IMR-90 (cell line): ENCODE measurements around the gene MICAL2. TPM values are rescaled to one million over a fixed set of nuclear protein-coding genes. Genes with fewer than 3 reads are reported as not detected.

Source experiments
- ATAC-seq: fragments of 200-7000 bp; cut with Tn5 transposase; 2 replicates; pipeline ENCODE4 v1.9.1; 2020; ENCODE audit warnings: low read depth, mild to moderate bottlenecking, moderate library complexity
- BruUV-seq: library from RNA; stranded (reverse); fragments of 400-500 nt; replicated peaks from 2 replicates; lab custom pipeline; 2021; lab: Mats Ljungman, UMichigan
- CTCF ChIA-PET: fragments of 300-600 bp; formaldehyde crosslinking; extraction: SDS; loops from one replicate; lab custom pipeline; 2021; ENCODE audit warnings: antibody characterized with exemption; lab: Yijun Ruan, JAX
- POLR2A ChIA-PET: fragments of 300-600 bp; sonication (Branson Sonifier 250); formaldehyde crosslinking; loops from one replicate; lab custom pipeline; 2022; ENCODE audit warnings: antibody characterized with exemption; ENCODE audit not compliant: unreplicated experiment; lab: Charles Lee
- DNase-seq: peaks from one replicate; pipeline ENCODE4 v3.0.0; 2013
- H2AFZ ChIP-seq: replicated peaks from 2 replicates; pipeline ENCODE3; 2013; ENCODE audit warnings: low read length, mild to moderate bottlenecking; ENCODE audit not compliant: poor library complexity
- H2AK5ac ChIP-seq: 2 replicates; pipeline ENCODE4 v1.6.1; 2013; ENCODE audit warnings: low read depth, low read length, inconsistent platforms
- H2AK9ac ChIP-seq: replicated peaks from 2 replicates; pipeline ENCODE3; 2013; ENCODE audit warnings: mild to moderate bottlenecking, low read depth, low read length, moderate library complexity; ENCODE audit not compliant: poor library complexity
- H2BK120ac ChIP-seq: 2 replicates; pipeline ENCODE4 v1.6.1; 2013; ENCODE audit warnings: low read depth, low read length, inconsistent platforms
- H2BK15ac ChIP-seq: 3 replicates; pipeline ENCODE4 v1.6.1; 2013; ENCODE audit warnings: low read depth, low read length, inconsistent platforms
- H2BK20ac ChIP-seq: 2 replicates; pipeline ENCODE4 v1.6.1; 2013; ENCODE audit warnings: low read depth, mild to moderate bottlenecking, inconsistent platforms, low read length, moderate library complexity
- H2BK5ac ChIP-seq: 2 replicates; pipeline ENCODE4 v1.6.1; 2013; ENCODE audit warnings: mild to moderate bottlenecking, low read depth, low read length, inconsistent platforms; ENCODE audit not compliant: poor library complexity, severe bottlenecking
- H3K14ac ChIP-seq: replicated peaks from 2 replicates; pipeline ENCODE4 v1.6.1; 2013; ENCODE audit warnings: low read depth, low read length, inconsistent platforms
- H3K18ac ChIP-seq: 2 replicates; pipeline ENCODE4 v1.6.1; 2013; ENCODE audit warnings: low read depth, low read length, control low read depth
- H3K23ac ChIP-seq: 2 replicates; pipeline ENCODE4 v1.6.1; 2013; ENCODE audit warnings: low read depth, low read length, inconsistent platforms
- H3K27ac ChIP-seq: 2 replicates; pipeline ENCODE4 v1.5.1; 2013; ENCODE audit warnings: mild to moderate bottlenecking, control low read depth, low read length; ENCODE audit not compliant: insufficient read depth
- H3K27me3 ChIP-seq: 2 replicates; pipeline ENCODE4 v1.6.1; 2013; ENCODE audit warnings: low read length; ENCODE audit not compliant: control insufficient read depth, insufficient read depth
- H3K36me3 ChIP-seq: 2 replicates; pipeline ENCODE4 v1.6.1; 2013; ENCODE audit warnings: low read length, mixed read lengths; ENCODE audit not compliant: control insufficient read depth, insufficient read depth
- H3K4ac ChIP-seq: 2 replicates; pipeline ENCODE4 v1.6.1; 2013; ENCODE audit warnings: low read depth, low read length, inconsistent platforms
- H3K4me1 ChIP-seq: 2 replicates; pipeline ENCODE4 v1.6.1; 2013; ENCODE audit warnings: low read length, mixed read lengths; ENCODE audit not compliant: control insufficient read depth, insufficient read depth
- H3K4me2 ChIP-seq: 2 replicates; pipeline ENCODE4 v1.6.1; 2013; ENCODE audit warnings: low read depth, mild to moderate bottlenecking, control low read depth, low read length, moderate library complexity
- H3K4me3 ChIP-seq: 2 replicates; pipeline ENCODE4 v1.5.1; 2013; ENCODE audit warnings: low read depth, mild to moderate bottlenecking, control low read depth, low read length, moderate library complexity; ENCODE audit not compliant: insufficient read depth
- H3K56ac ChIP-seq: 2 replicates; pipeline ENCODE4 v1.6.1; 2013; ENCODE audit warnings: low read length, inconsistent platforms; ENCODE audit not compliant: insufficient read depth; ENCODE audit errors: extremely low read depth
- H3K79me1 ChIP-seq, 2 experiments: 2 replicates each; pipeline ENCODE4 v1.6.1; 2013; ENCODE audit warnings: low read length in 2 of 2, inconsistent platforms in 1 of 2, low read depth in 1 of 2
- H3K9ac ChIP-seq: 2 replicates; pipeline ENCODE4 v1.6.1; 2013; ENCODE audit warnings: low read depth, low read length, control low read depth
- H3K9me1 ChIP-seq: 2 replicates; pipeline ENCODE4 v1.6.1; 2013; ENCODE audit warnings: low read length, inconsistent platforms; ENCODE audit not compliant: insufficient read depth
- H3K9me3 ChIP-seq: 2 replicates; pipeline ENCODE4 v1.6.1; 2013; ENCODE audit warnings: low read length; ENCODE audit not compliant: control insufficient read depth, insufficient read depth
- H4K20me1 ChIP-seq: 2 replicates; pipeline ENCODE4 v1.6.1; 2013; ENCODE audit warnings: low read length, inconsistent platforms; ENCODE audit not compliant: insufficient read depth
- H4K5ac ChIP-seq: 2 replicates; pipeline ENCODE4 v1.6.1; 2013; ENCODE audit warnings: mild to moderate bottlenecking, low read depth, low read length, control low read depth
- H4K8ac ChIP-seq, 2 experiments: 2 replicates each; pipeline ENCODE4 v1.6.1; 2013; ENCODE audit warnings: low read depth in 2 of 2, low read length in 2 of 2, control low read depth in 1 of 2, inconsistent platforms in 1 of 2
- H4K91ac ChIP-seq: 2 replicates; pipeline ENCODE4 v1.6.1; 2013; ENCODE audit warnings: low read depth, low read length, inconsistent platforms; ENCODE audit not compliant: insufficient read depth
- CHD1 ChIP-seq: IDR thresholded peaks from 2 replicates; pipeline ENCODE4 v1.6.1; 2012; ENCODE audit warnings: low read depth, low read length, improper control_type of control experiment
- NFE2L2 ChIP-seq: fragments of 150-350 bp; IDR thresholded peaks from 2 replicates; pipeline ENCODE4 v1.6.1; 2016; ENCODE audit warnings: low read depth, mild to moderate bottlenecking, low read length
- POLR2A ChIP-seq: IDR thresholded peaks from 2 replicates; pipeline ENCODE4 v1.6.1; 2012; ENCODE audit warnings: mild to moderate bottlenecking, low read depth, low read length
- WGBS, 2 experiments: methylation state at CpG; one replicate each; pipeline versions ENCODE4 v1.1.5 to v1.1.7; 2013; ENCODE audit warnings: missing lambda C conversion rate in 2 of 2; ENCODE audit not compliant: insufficient read length in 1 of 2; ENCODE audit errors: extremely low coverage in 2 of 2; 5-methylcytosine and 5-hydroxymethylcytosine counted together
- dilution Hi-C: fragments of 300-500 bp; cut with HindIII; formaldehyde crosslinking; loops from one replicate; pipeline ENCODE4 v1.14.3; 2018; ENCODE audit warnings: low sequenced_read_pairs; ENCODE audit not compliant: unreplicated experiment
- in situ Hi-C: fragments of 300-500 bp; cut with MboI; formaldehyde crosslinking; loops from 3 replicates; pipeline ENCODE4 v1.14.3; 2019; ENCODE audit warnings: low sequenced_read_pairs, inconsistent platforms, mixed read lengths
- intact Hi-C: fragments of 100-400 bp; cut with micrococcal nuclease; formaldehyde crosslinking; loops from 2 replicates; pipeline ENCODE4 v1.10.0; 2022
- polyA plus RNA-seq, 3 experiments: library from polyadenylated mRNA; depleted of rRNA; stranded (reverse); fragments of >200 nt; gene quantifications; 2 replicates each; pipeline ENCODE4 v1.2.3, GENCODE V29; 2012; ENCODE audit warnings: low replicate concordance in 1 of 3
- total RNA-seq: library from RNA; depleted of rRNA; stranded (reverse); fragments of >200 nt; gene quantifications from 2 replicates; pipeline ENCODE4 v1.2.3, GENCODE V29; 2012

The MICAL2 gene
- total and polyA plus RNA-seq, 2 of the 4 experiments (the other 2 are of a cell fraction), result 170 to 336 TPM

- Histone ChIP-seq H3K56ac (peak overlapping the region; percentile 74; the same call in 1 of the 2 replicates), H3K4ac (peak overlapping the region; percentile 80), H3K14ac (peak overlapping the region; percentile 95), H2AFZ (peak overlapping the region; percentile 93), H2AK5ac (peak overlapping the region; percentile 30), H3K18ac (peak overlapping the region; percentile 6), H3K9ac (peak overlapping the region; percentile 91), H3K23ac (peak overlapping the region; percentile 77), H4K20me1 (peaks cover 13% of the 10 kb centered on the region; the same call in 1 of the 2 replicates), H2AK9ac (peak overlapping the region; percentile 94), H3K4me2 (peak overlapping the region; percentile 91), H3K36me3 (peaks cover 1% of the 10 kb centered on the region; the same call in 1 of the 2 replicates), H3K4me3 (peak overlapping the region; percentile 80), H4K5ac (0 out of 2 replicates have a peak overlapping the region, but pooled peaks have one; percentile 59), H3K27me3 (no peaks in the 10 kb centered on the region), H2BK120ac (peak overlapping the region; percentile 70; the same call in 1 of the 2 replicates), H3K4me1 (peaks cover 30% of the 10 kb centered on the region), H3K9me1 (peaks cover 28% of the 10 kb centered on the region), H3K27ac (peak overlapping the region; percentile 71), H4K8ac (peak overlapping the region; percentile 2 to 62; a peak in 3 of 4 replicates), H4K91ac (peak overlapping the region; percentile 20; the same call in 1 of the 2 replicates), H2BK5ac (peak overlapping the region; percentile 78), H3K79me1 (peaks cover 8 to 55% of the 10 kb centered on the region in 2 experiments; a peak in 3 of 4 replicates), H2BK20ac (peak overlapping the region; percentile 22; the same call in 1 of the 2 replicates), H3K9me3 (no peaks in the 10 kb centered on the region), H2BK15ac (peak overlapping the region; percentile 31; the same call in 1 of the 3 replicates)
- intact Hi-C loops (loop anchor here (1.0 to 5.0 kb wide), 3 partner anchors 24 to 171 kb away; no protein-coding TSS in a partner anchor), in situ Hi-C loops (loop anchor here (10.0 kb wide), 1 partner anchor 124 kb away; no protein-coding TSS in a partner anchor), dilution Hi-C loops (no loop called here)
- ATAC-seq (peak; percentile 11), DNase-seq (no peak)
- BruUV-seq, result no TSS peak
- CTCF ChIA-PET, result no interaction called here
- POLR2A ChIA-PET, result interaction anchor here (0.9 to 1.6 kb wide), 4 partner anchors 23 to 176 kb away, joined by 3 to 5 read pairs (median 3); no protein-coding TSS in a partner anchor
- no peak for TF ChIP-seq NFE2L2
- TF ChIP-seq CHD1, result peak; percentile 97; the same call in 1 of the 2 replicates
- peak; percentile 93 for TF ChIP-seq POLR2A
- 3% methylated on average over 24 of the region's 67 CpGs; no CpG with 5 or more reads in 1 of the 2 experiments for WGBS, 2 experiments
These were observed 541 bp downstream of the MICAL2 start for GRCh38 chr11:12110714-12111548.
